GM12878 (cell line): ENCODE measurements around the gene OR52D1. TPM values are rescaled to one million over a fixed set of nuclear protein-coding genes. Genes with fewer than 3 reads are reported as not detected.

Experiments
- ATAC-seq: fragments of 200-7000 bp; cut with Tn5 transposase; 3 replicates; pipeline ENCODE4 v1.9.1; 2020; ENCODE audit warnings: mild to moderate bottlenecking, moderate library complexity
- BruUV-seq: library from RNA; stranded (reverse); fragments of 400-500 nt; replicated peaks from 2 replicates; lab custom pipeline; 2021; lab: Mats Ljungman, UMichigan
- CTCF ChIA-PET: fragments of 300-600 bp; sonication (Branson Sonifier 250); formaldehyde crosslinking; extraction: SDS; loops from one replicate; lab custom pipeline; 2021; ENCODE audit warnings: inconsistent platforms; lab: Yijun Ruan, JAX
- POLR2A ChIA-PET: fragments of 350-600 bp; formaldehyde crosslinking; extraction: SDS; loops from one replicate; lab custom pipeline; 2021; ENCODE audit warnings: inconsistent platforms; lab: Charles Lee
- RAD21 ChIA-PET: fragments of 300-600 bp; sonication (Branson Sonifier 250); formaldehyde crosslinking; loops from one replicate; lab custom pipeline; 2023; ENCODE audit warnings: antibody characterized with exemption; ENCODE audit not compliant: unreplicated experiment; lab: Charles Lee
- SMC1A ChIA-PET: fragments of 300-600 bp; sonication (Branson Sonifier 250); formaldehyde crosslinking; loops from one replicate; lab custom pipeline; 2023; ENCODE audit not compliant: unreplicated experiment, uncharacterized antibody; lab: Charles Lee
- DNase-seq: peaks from one replicate; pipeline ENCODE4 v3.0.0-alpha.2; 2011; ENCODE audit warnings: low read depth, low spot score
- FAIRE-seq: peaks from 3 replicates; lab custom pipeline; 2011; peaks lifted over from hg19 to GRCh38; lab: Jason Lieb, UNC
- H2AFZ ChIP-seq: 2 replicates; pipeline ENCODE4 v1.6.0; 2011; ENCODE audit warnings: low read depth, low read length, control low read depth; ENCODE audit not compliant: control insufficient read depth
- H3K27ac ChIP-seq: 2 replicates; pipeline ENCODE4 v1.5.1; 2011; ENCODE audit warnings: control low read depth; ENCODE audit not compliant: control insufficient read depth, insufficient read depth
- H3K27me3 ChIP-seq, 2 experiments: replicated peaks in 1 of 2; 2 replicates each; pipeline versions ENCODE4 v1.6.0 to v1.6.1; 2011; ENCODE audit warnings: low read length in 1 of 2; ENCODE audit not compliant: control insufficient read depth in 2 of 2, insufficient read depth in 2 of 2
- H3K36me3 ChIP-seq, 2 experiments: 2 replicates each; pipeline ENCODE4 v1.5.1; 2011; ENCODE audit warnings: low read length in 1 of 2; ENCODE audit not compliant: control insufficient read depth in 2 of 2, insufficient read depth in 2 of 2
- H3K4me1 ChIP-seq: 2 replicates; pipeline ENCODE4 v1.6.1; 2011; ENCODE audit warnings: mild to moderate bottlenecking, low read length, moderate library complexity, mixed read lengths; ENCODE audit not compliant: control insufficient read depth, insufficient read depth
- H3K4me2 ChIP-seq: 2 replicates; pipeline ENCODE4 v1.6.0; 2011; ENCODE audit warnings: control low read depth; ENCODE audit not compliant: control insufficient read depth, insufficient read depth
- H3K4me3 ChIP-seq: fragments of 200-600 bp; sonication (generic); 2 replicates; pipeline ENCODE4 v1.5.1; 2016
- H3K79me2 ChIP-seq: 2 replicates; pipeline ENCODE4 v1.6.0; 2011; ENCODE audit warnings: low read length; ENCODE audit not compliant: control insufficient read depth, insufficient read depth
- H3K9ac ChIP-seq: 2 replicates; pipeline ENCODE4 v1.8.0; 2011; ENCODE audit warnings: low read length, control low read depth, mixed read lengths; ENCODE audit not compliant: control insufficient read depth, insufficient read depth
- H3K9me3 ChIP-seq: replicated peaks from 3 replicates; pipeline ENCODE4 v1.5.1; 2011; ENCODE audit warnings: mild to moderate bottlenecking, low read length; ENCODE audit not compliant: control insufficient read depth, insufficient read depth
- H4K20me1 ChIP-seq: 2 replicates; pipeline ENCODE4 v1.6.0; 2011; ENCODE audit not compliant: control insufficient read depth, insufficient read depth
- FOS ChIP-seq: IDR thresholded peaks from 3 replicates; pipeline ENCODE4 v1.6.1; 2011; ENCODE audit warnings: borderline replicate concordance; ENCODE audit not compliant: insufficient read length; ENCODE audit errors: extremely low read depth
- FOXM1 ChIP-seq: IDR thresholded peaks from 2 replicates; pipeline ENCODE4 v1.6.1; 2012; ENCODE audit warnings: low read depth, mild to moderate bottlenecking, inconsistent platforms, low read length, moderate library complexity
- RBBP5 ChIP-seq: fragments of 200-600 bp; sonication (generic); conservative IDR thresholded peaks from 2 replicates; pipeline ENCODE4 v1.6.1; 2016
- USF1 ChIP-seq: IDR thresholded peaks from 2 replicates; pipeline ENCODE4 v1.6.1; 2011; ENCODE audit warnings: borderline replicate concordance, low read depth, mild to moderate bottlenecking, moderate library complexity, mixed read lengths, low read length; ENCODE audit not compliant: insufficient read depth; ENCODE audit errors: extremely low read length
- ZBTB33 ChIP-seq: fragments of 450-650 bp; IDR thresholded peaks from 2 replicates; pipeline ENCODE4 v1.6.1; 2017; ENCODE audit warnings: mild to moderate bottlenecking
- ZBTB40 ChIP-seq: fragments of 450-650 bp; IDR thresholded peaks from 2 replicates; pipeline ENCODE4 v1.6.1; 2016; ENCODE audit warnings: mild to moderate bottlenecking, moderate library complexity, borderline replicate concordance
- ZNF24 ChIP-seq: fragments of 450-650 bp; IDR thresholded peaks from 2 replicates; pipeline ENCODE4 v1.6.1; 2017; ENCODE audit warnings: antibody characterized with exemption, mild to moderate bottlenecking
- ZZZ3 ChIP-seq: IDR thresholded peaks from 2 replicates; pipeline ENCODE4 v1.6.1; 2011; ENCODE audit warnings: low read depth; ENCODE audit not compliant: control insufficient read depth, insufficient read length
- WGBS: methylation state at CpG from one replicate; pipeline ENCODE4 v1.1.6; 2016; ENCODE audit warnings: low lambda C conversion rate; ENCODE audit not compliant: insufficient replicate concordance, insufficient coverage; ENCODE audit errors: missing lambda C conversion rate; 5-methylcytosine and 5-hydroxymethylcytosine counted together
- in situ Hi-C: fragments of 300-500 bp; cut with MboI; formaldehyde crosslinking; loops from 9 replicates; pipeline ENCODE4 v1.14.3; 2018; ENCODE audit warnings: mixed read lengths
- intact Hi-C: fragments of 100-400 bp; cut with micrococcal nuclease; formaldehyde crosslinking; loops from one replicate; pipeline ENCODE4 v1.14.2; 2022; ENCODE audit not compliant: unreplicated experiment
- polyA plus RNA-seq, 11 experiments: library from polyadenylated mRNA; depleted of rRNA in 4 of 11; unstranded in 6 of 11; stranded (reverse) in 5 of 11; fragments of >200 nt; fragmentation: Nextera tagmentation in 4 of 11; fragmentation: Illumina TruSeq in 1 of 11; extraction: Ambion mirVana in 4 of 11; extraction: Trizol in 1 of 11; gene quantifications; 1 replicate in 1 of 11; 2 replicates in 10 of 11; pipeline versions ENCODE4 v1.2.1 to v1.2.3, GENCODE V29; 2011 to 2016; ENCODE audit warnings: inconsistent platforms in 2 of 11, missing spikeins in 2 of 11, low read depth in 1 of 11
- total RNA-seq, 4 experiments: library from RNA; depleted of rRNA in 3 of 4; stranded (reverse); fragments of >200 nt in 3 of 4; fragmentation: Illumina TruSeq in 1 of 4; extraction: Trizol in 1 of 4; gene quantifications; 2 replicates each; pipeline versions ENCODE4 v1.2.1 to v1.2.3, GENCODE V29; 2013 to 2021

OR52D1 gene
- total and polyA plus RNA-seq, 10 of the 15 experiments (the other 5 are each of a cell fraction or from before 2014, with no cell fraction given): not detected

GRCh38 chr11:5499671-5500070 lies 11.2 kb downstream of the OR52D1 start:
- Histone ChIP-seq H3K27ac (no peak overlapping the region), H3K36me3 (no peaks in the 10 kb centered on the region), H3K4me1 (no peaks in the 10 kb centered on the region), H4K20me1 (no peaks in the 10 kb centered on the region), H3K9ac (no peak overlapping the region), H3K4me3 (no peak overlapping the region), H3K79me2 (no peaks in the 10 kb centered on the region), H3K27me3 (no peaks in the 10 kb centered on the region), H3K4me2 (no peak overlapping the region), H2AFZ (no peak overlapping the region), H3K9me3 (no peaks in the 10 kb centered on the region)
- no TSS peak for BruUV-seq
- SMC1A ChIA-PET: interaction anchor here (0.8 kb wide), 1 partner anchor 14 kb away, joined by 3 read pairs; no protein-coding TSS in a partner anchor
- POLR2A ChIA-PET: no interaction called here
- no peak for DNase-seq
- FAIRE-seq: no peak
- intact Hi-C loops (no loop called here), in situ Hi-C loops (no loop called here)
- no peak for ATAC-seq
- WGBS: 0% methylated on average over 2 of the region's 2 CpGs
- no peak for TF ChIP-seq FOXM1
- TF ChIP-seq ZZZ3: no peak
- TF ChIP-seq ZNF24: no peak
- TF ChIP-seq RBBP5: no peak
- no peak for TF ChIP-seq ZBTB40
- TF ChIP-seq USF1: no peak
- TF ChIP-seq FOS: no peak
- TF ChIP-seq ZBTB33: no peak
- RAD21 ChIA-PET: interaction anchor here (1.5 kb wide), 1 partner anchor 23 kb away, joined by 4 read pairs; no protein-coding TSS in a partner anchor
- CTCF ChIA-PET: interaction anchor here (2.9 kb wide), 1 partner anchor 23 kb away, joined by 12 read pairs; no protein-coding TSS in a partner anchor
